Central memory CD8-positive, alpha-beta T cell (primary cell): ENCODE measurements around the gene CNDP1.
"Not testable (repeated sequence)": the region's sequence is repeated elsewhere in the genome, so short reads cannot be mapped to it uniquely, and the experiment has no call there.

ENCODE experiments used
- ATAC-seq: fragments of 150-1000 bp; cut with Tn5 transposase; replicated peaks from 2 replicates; pipeline ENCODE4 v1.10.0; 2022; ENCODE audit warnings: mild to moderate bottlenecking, moderate FRiP score, moderate number of reproducible peaks; ENCODE audit not compliant: poor library complexity, severe bottlenecking; ENCODE audit errors: extremely low read depth
- DNase-seq, 2 donors: peaks; one replicate each; pipeline ENCODE4 v3.0.0; 2021; ENCODE audit warnings: low spot score in 2 of 2
- H3K27ac Mint-ChIP-seq: one replicate; pipeline ENCODE4 v1.8.0; 2022; ENCODE audit warnings: low read depth, mild to moderate bottlenecking, moderate library complexity, mixed read lengths
- H3K27me3 Mint-ChIP-seq: one replicate; pipeline ENCODE4 v1.8.0; 2022; ENCODE audit warnings: mixed read lengths
- H3K36me3 Mint-ChIP-seq: one replicate; pipeline ENCODE4 v1.8.0; 2022; ENCODE audit warnings: mild to moderate bottlenecking, moderate library complexity, mixed read lengths; ENCODE audit not compliant: insufficient read depth
- H3K4me1 Mint-ChIP-seq: one replicate; pipeline ENCODE4 v1.8.0; 2022; ENCODE audit warnings: mixed read lengths
- H3K4me3 Mint-ChIP-seq: one replicate; pipeline ENCODE4 v1.8.0; 2022; ENCODE audit warnings: mild to moderate bottlenecking, moderate library complexity, mixed read lengths
- H3K9me3 Mint-ChIP-seq: one replicate; pipeline ENCODE4 v1.8.0; 2022; ENCODE audit warnings: mixed read lengths

The CNDP1 gene

DNA sequence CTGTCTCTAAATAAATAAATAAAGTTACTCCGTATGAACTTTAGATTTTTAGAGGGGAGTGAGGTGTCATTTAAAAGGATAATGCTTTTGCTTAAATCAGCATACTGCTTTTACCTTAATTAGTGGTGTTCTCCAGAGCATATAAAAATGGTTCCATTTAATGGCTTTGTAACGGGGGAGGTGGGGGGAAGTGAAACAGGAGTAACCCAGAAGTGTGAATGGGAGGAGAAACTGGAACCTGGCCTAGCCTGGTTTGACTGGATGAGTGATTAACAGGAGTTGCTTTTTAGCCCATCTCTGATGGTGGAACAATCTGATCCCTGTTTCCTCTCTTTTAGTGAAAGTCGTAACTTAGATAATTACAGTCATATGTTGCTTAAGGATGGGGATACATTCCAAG, 36.5 kb upstream of the CNDP1 start:
- Mint-ChIP-seq H3K4me3 (peak overlapping the region; percentile 95), H3K27me3 (no peaks in the 10 kb centered on the region), H3K27ac (peak overlapping the region; percentile 93), H3K9me3 (no peaks in the 10 kb centered on the region), H3K36me3 (peaks cover 32% of the 10 kb centered on the region), H3K4me1 (peaks cover 48% of the 10 kb centered on the region)
- ATAC-seq (no peak), DNase-seq (no peak)

DNA sequence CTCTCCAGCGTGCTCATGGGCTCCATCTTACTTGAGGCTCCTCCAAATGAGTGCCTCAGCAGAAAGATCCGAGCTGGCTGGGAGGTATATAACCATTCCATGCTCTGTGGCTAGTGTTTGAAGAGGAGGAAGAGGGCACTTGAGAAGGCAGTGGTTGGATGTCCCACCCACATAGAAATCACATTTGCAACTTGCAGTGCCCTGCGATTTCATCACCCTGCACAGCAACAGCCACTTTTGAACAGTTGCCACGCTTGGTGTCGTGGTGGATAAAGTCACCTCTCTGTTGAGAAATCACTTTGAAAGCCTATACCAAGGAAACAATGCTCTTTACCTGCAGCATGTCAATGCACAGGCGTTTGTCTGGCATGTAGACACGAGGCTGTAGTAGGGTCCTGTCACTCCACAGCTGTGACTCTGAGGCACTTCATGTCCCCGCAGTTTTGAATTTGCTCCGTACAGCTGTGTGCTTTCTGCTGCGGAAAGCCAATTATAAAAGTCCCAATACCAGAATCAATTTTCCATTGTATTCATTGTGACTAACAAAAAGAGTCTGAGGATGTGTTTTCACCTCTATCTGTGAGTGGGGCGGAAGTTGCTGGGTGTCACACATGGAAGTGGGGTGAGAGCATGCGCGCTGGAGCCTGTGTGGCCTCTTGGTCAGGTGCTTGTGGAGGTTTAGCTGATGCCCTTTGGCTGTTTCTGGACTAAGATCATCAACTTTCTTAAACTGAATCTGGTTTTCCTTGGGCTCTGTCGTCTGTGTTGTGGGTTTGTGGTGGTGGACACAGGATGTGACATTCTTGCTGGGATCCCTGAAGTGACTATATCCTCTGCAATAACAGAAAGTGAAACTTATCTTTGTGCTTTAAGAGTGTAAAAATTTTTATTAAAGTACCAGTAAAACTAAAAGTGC, 35.3 kb upstream of the CNDP1 start:
- Mint-ChIP-seq H3K4me3 (peak overlapping the region; percentile 83), H3K9me3 (no peaks in the 10 kb centered on the region), H3K4me1 (peaks cover 49% of the 10 kb centered on the region), H3K27ac (peak overlapping the region; percentile 91), H3K36me3 (peaks cover 40% of the 10 kb centered on the region), H3K27me3 (no peaks in the 10 kb centered on the region)
- peak; percentile 48 to 56 for DNase-seq
- peak; percentile 65 for ATAC-seq

DNA sequence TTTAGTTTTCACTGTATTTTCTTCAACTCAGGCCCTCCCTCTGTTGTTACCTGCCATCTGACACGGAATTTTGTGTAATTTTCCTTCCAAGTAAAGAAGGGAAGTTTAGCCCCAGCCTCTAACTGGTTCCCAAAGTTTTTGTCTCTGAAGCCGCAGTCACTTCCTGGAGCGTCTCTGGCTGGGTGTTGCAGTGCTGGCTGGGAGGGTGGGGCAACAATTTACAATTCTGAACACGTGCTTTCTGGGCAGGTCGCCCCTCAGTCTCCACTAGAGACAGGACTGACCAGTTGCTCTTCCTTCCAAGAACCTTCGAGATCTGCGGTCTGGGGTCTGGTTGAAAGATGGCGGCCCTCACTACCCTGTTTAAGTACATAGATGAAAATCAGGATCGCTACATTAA, 34.7 kb upstream of the CNDP1 start:
- H3K36me3 Mint-ChIP-seq = peaks cover 42% of the 10 kb centered on the region
- H3K4me1 Mint-ChIP-seq = peaks cover 49% of the 10 kb centered on the region
- no peaks in the 10 kb centered on the region for H3K9me3 Mint-ChIP-seq
- peak overlapping the region; percentile 83 for H3K4me3 Mint-ChIP-seq
- ATAC-seq = peak; percentile 54
- peak overlapping the region; percentile 91 for H3K27ac Mint-ChIP-seq
- peak in 1 of 2 donors; percentile 28 for DNase-seq
- no peaks in the 10 kb centered on the region for H3K27me3 Mint-ChIP-seq

DNA sequence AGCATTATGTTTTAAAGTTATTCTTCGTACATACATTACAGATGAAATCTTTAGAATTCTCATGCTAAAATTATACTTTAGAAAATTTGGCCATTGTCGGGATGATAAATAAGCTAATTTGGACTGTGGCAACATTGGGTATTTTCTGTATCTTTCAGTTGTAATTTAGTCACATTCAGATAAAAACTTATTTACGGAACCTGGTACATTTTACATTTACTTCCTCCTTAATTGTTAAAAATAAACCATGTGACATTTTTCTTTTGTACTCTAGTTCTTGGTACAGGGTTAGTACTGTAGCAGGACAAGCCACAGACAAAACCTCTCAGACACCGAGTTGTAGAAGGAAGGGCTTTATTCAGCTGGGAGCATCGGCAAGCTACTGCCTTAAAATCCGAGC, 33.9 kb upstream of the CNDP1 start:
- Mint-ChIP-seq H3K27ac (peak overlapping the region; percentile 91), H3K9me3 (no peaks in the 10 kb centered on the region), H3K4me1 (peaks cover 48% of the 10 kb centered on the region)

DNA sequence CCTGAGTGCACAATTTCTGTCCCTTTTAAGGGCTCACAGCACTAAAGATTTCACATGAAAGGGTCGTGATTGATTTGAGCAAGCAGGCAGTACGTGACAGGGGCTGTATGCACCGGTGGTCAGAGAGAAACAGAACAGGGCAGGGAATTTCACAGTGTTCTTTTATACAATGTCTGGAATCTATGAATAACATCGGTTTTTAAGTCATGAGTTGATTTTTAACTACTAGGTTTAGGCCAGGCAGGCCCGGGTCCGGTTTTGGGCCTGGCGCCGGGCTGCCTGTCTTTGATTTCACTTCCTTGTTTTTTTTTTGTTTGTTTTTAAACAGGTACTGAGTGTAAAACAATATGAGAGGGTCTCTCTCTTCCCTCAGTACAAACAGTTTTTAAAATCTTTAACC, 33.5 kb upstream of the CNDP1 start:
- H3K4me3 Mint-ChIP-seq, H3K27me3 Mint-ChIP-seq, DNase-seq, H3K27ac Mint-ChIP-seq, H3K9me3 Mint-ChIP-seq, ATAC-seq: not testable (repeated sequence)
- Mint-ChIP-seq H3K36me3 (peaks cover 46% of the 10 kb centered on the region), H3K4me1 (peaks cover 47% of the 10 kb centered on the region)

More for the DNA sequence above, 33.9 kb upstream of the CNDP1 start:
- H3K4me3 Mint-ChIP-seq = no peak overlapping the region
- no peaks in the 10 kb centered on the region for H3K27me3 Mint-ChIP-seq
- H3K36me3 Mint-ChIP-seq = peaks cover 45% of the 10 kb centered on the region
- DNase-seq (no peak), ATAC-seq (no peak)

DNA sequence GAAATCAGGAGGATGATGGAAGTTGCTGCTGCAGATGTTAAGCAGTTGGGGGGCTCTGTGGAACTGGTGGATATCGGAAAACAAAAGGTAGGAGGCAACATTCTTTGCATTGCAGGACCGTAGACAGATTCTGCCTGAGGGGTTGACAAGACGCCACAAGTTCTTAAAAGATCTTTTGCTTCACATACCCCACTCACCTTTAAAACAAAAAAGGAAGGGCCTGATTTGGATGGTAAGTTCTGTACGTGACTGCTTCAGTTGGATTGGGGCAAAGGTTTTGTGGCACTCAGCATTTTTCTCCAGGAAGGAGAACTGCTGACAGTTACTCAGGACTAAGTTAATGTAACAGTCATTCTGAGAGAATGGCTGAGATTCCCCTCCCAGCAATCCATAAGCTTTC, 32.9 kb upstream of the CNDP1 start:
- Mint-ChIP-seq H3K27ac (no peak overlapping the region), H3K27me3 (no peaks in the 10 kb centered on the region), H3K4me3 (no peak overlapping the region), H3K36me3 (peaks cover 47% of the 10 kb centered on the region), H3K4me1 (peaks cover 44% of the 10 kb centered on the region), H3K9me3 (no peaks in the 10 kb centered on the region)
- DNase-seq (no peak), ATAC-seq (no peak)

DNA sequence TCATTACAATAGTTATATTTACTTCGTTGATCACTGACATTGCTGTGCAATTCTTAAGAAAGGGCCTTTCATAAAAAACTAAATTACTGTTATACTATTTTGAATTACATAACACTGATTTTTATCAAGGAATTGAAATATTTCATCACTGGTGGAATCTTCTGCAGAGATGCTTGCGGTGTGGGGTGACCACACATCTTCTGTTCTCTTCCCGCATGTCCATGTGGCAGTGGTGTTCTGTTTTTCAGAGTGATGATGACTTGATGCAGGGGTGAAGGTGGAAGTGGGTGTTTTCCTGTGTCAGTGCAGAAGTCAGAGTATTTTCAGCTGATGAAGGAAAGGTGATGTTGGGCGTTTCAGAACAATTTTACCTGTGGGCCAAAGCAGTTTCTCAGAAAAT, 31.2 kb upstream of the CNDP1 start:
- Mint-ChIP-seq H3K4me1 (peaks cover 47% of the 10 kb centered on the region), H3K27me3 (no peaks in the 10 kb centered on the region), H3K27ac (no peak overlapping the region), H3K9me3 (no peaks in the 10 kb centered on the region), H3K36me3 (peaks cover 60% of the 10 kb centered on the region), H3K4me3 (no peak overlapping the region)
- ATAC-seq = no peak
- no peak for DNase-seq

DNA sequence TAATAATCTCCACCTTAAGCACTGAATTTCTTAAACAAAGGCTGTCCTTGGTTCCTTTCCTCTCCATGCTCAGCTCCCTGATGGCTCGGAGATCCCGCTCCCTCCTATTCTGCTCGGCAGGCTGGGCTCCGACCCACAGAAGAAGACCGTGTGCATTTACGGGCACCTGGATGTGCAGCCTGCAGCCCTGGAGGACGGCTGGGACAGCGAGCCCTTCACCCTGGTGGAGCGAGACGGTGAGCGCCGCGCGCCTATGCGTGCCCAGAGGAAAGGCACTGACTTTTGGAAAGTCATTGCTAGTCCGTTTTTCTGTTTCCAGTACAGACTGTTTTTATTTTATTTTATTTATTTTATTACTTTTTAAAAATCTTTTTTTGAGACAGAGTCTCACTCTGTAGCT, 28.5 kb upstream of the CNDP1 start:
- Mint-ChIP-seq H3K9me3 (no peaks in the 10 kb centered on the region), H3K36me3 (peaks cover 68% of the 10 kb centered on the region), H3K4me3 (no peak overlapping the region), H3K27me3 (no peaks in the 10 kb centered on the region), H3K4me1 (peaks cover 32% of the 10 kb centered on the region), H3K27ac (no peak overlapping the region)
- ATAC-seq = no peak
- DNase-seq = no peak

DNA sequence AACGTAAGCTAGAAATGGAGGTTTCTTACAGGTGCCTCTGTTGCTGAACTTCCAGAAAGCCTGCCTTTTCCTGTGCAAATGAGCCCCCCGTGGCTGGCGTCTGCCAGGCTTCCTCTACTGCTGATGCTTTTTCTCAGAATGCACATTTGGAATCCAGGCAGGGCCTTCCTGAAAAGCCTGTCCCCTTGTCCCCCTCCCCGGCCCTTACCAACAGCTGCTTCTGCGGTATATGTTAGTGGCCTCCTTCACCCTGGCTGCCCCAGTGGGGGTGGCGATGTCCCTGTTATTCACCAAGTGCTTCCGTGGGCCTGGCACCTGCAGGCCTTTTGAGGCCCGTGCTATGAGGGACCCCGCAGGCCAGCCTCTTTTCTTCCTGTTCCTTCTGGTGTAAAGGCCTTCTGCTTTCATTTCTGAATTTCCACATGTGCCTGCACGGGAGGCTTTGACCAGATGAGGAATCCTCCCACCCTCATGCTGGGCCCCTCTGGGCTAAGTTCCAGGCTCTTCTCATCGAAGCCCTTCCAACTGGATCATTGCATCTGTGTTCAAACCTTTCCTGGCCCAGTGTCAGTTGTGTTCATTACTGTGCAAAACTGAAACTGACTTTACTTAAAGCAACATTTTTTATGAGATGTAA, 27.7 kb upstream of the CNDP1 start:
- H3K27me3 Mint-ChIP-seq = no peaks in the 10 kb centered on the region
- H3K4me3 Mint-ChIP-seq = no peak overlapping the region
- peaks cover 27% of the 10 kb centered on the region for H3K4me1 Mint-ChIP-seq
- peaks cover 68% of the 10 kb centered on the region for H3K36me3 Mint-ChIP-seq
- no peaks in the 10 kb centered on the region for H3K9me3 Mint-ChIP-seq
- DNase-seq (no peak), ATAC-seq (no peak)
- H3K27ac Mint-ChIP-seq = no peak overlapping the region

DNA sequence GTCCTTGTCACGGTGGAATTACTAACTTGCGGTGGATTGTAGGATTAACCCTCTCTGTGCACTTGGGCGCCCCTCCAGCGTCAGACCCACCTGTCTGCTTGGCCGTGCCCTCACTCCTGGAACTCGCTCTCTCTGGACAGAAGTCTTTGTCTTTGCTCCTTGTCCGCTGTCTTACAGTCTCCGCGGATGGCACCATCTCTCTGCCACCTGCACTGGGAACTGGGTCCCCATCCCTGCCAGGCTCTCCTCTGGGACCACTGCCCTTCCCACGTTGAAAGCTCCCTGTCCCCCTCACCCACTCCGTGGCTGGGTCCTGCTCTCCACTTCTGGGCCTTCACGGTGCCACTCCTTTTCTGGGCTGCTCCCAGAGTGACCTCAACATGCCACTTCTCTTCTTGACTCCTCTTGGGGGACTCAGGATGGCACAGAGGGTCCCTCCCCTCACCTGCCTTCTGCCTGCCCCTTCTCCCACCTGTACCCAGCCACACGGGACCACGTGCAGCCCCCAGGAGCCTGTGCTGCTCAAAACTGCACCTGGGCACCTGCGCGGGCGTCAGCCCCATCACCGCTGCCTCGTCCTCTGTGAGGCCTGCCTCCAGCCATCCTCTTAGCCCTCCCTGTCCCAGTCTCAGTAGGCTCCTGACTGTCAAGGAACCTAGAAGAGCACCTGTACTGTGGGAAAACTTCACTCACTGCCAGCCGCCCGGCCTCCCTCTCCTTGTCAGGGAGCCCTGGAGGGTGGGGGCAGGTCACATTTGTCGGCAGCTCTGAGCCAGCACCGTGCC, 27.0 kb upstream of the CNDP1 start:
- Mint-ChIP-seq H3K27ac (no peak overlapping the region), H3K27me3 (no peaks in the 10 kb centered on the region), H3K9me3 (no peaks in the 10 kb centered on the region), H3K4me3 (no peak overlapping the region), H3K4me1 (peaks cover 27% of the 10 kb centered on the region), H3K36me3 (peaks cover 63% of the 10 kb centered on the region)
- ATAC-seq (no peak), DNase-seq (no peak)

DNA sequence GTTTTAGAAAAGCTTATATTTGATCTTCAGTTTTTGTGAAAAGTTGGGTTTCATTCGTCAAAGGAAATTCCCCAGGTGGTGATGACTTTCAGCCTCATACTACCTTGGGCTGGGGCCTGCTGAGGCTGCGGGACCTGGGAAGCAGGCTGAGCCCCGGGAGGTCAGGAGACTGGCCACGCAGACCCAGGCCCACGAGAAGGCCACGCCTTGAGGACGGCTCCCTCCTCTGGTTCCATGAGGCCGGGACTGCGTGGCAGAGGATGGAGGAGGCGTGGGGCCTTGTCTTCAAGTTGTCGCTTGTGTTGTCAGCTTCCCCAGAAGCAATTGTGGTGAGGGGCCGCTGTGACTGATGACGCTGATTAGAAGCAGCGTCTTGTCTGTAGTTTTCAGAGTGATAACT, 26.4 kb upstream of the CNDP1 start:
- no peak overlapping the region for H3K27ac Mint-ChIP-seq
- no peaks in the 10 kb centered on the region for H3K27me3 Mint-ChIP-seq
- H3K4me3 Mint-ChIP-seq = no peak overlapping the region
- no peaks in the 10 kb centered on the region for H3K9me3 Mint-ChIP-seq
- no peak for DNase-seq
- peaks cover 63% of the 10 kb centered on the region for H3K36me3 Mint-ChIP-seq
- ATAC-seq = no peak
- peaks cover 31% of the 10 kb centered on the region for H3K4me1 Mint-ChIP-seq

DNA sequence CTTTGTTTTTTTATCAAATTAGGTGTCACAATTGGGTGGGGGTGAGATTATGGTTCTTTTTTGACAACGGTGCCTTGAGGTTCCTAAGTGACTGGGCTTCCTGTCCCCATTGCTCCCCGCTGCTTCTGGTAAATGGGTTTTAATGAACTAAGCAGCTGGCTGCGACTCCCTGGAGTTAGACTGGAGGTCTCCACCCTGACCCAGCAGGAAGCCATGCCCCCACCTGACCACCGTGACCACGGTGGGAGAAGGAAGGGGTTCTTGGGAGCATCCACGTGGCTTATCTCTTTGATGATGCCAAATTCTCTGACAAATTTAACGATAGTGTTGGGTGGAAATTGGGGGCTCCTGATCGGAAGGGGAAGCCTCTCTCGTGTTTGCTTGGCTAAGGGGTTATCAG, 25.9 kb upstream of the CNDP1 start:
- Mint-ChIP-seq H3K27me3 (no peaks in the 10 kb centered on the region), H3K9me3 (no peaks in the 10 kb centered on the region), H3K4me3 (no peak overlapping the region), H3K27ac (no peak overlapping the region), H3K4me1 (peaks cover 29% of the 10 kb centered on the region), H3K36me3 (peaks cover 62% of the 10 kb centered on the region)
- ATAC-seq (no peak), DNase-seq (no peak)
